Stimulated activated CD4-positive, alpha-beta T cell treated with anti-CD3 and anti-CD28 coated beads, Interleukin-1b, Interleukin-23, amount 100 ng/mL, for 24 hours (primary cell): ENCODE results near the gene NADK.

Experiments used
- DNase-seq, 4 experiments: peaks; one replicate each; pipeline ENCODE4 v3.0.0-alpha.2; 2020; ENCODE audit warnings: low read depth in 4 of 4, low spot score in 1 of 4

The NADK gene, protein sequence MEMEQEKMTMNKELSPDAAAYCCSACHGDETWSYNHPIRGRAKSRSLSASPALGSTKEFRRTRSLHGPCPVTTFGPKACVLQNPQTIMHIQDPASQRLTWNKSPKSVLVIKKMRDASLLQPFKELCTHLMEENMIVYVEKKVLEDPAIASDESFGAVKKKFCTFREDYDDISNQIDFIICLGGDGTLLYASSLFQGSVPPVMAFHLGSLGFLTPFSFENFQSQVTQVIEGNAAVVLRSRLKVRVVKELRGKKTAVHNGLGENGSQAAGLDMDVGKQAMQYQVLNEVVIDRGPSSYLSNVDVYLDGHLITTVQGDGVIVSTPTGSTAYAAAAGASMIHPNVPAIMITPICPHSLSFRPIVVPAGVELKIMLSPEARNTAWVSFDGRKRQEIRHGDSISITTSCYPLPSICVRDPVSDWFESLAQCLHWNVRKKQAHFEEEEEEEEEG

DNA sequence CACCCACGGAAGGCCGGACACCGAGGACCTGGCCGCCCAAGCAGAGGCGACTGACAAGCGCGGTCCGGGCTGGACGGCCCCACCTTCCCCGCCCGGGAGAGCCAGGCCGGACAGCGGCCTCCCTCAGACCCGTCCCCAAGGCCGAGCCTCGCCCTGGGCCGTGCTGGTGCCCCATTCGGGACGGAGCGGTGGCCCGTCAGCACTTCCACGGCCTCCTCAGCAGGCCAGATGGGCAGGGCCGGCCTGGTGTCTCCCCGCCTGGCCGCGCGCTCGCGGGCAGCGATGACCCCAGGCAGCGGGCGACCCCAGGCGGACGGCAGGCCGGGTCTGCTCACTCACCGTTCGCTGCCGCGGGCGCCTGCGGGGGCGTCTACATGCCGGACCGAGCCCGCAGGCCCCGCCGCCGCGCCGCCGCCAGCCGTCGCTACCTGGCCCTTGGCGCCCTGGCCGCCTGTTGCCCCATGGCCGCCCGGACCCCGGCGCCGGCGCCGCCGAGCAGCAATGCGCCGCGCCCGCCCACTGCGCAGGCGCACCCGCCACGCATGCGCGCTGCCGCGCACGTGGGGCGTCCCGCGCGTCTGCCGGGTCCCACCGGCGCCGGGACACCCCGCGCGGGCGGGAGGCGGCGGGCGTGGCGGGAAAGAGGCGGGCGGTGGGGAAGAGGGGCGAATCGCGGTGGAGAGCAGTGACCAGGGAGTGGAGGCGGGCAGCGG is at the start of gene NADK:
TSS of gene NADK (minus strand) at position 521 of the 713 bp plus-strand sequence. CDS start 13,064 bp downstream, outside the sequence.
- peak; percentile 37 to 63 (median 55) for DNase-seq

DNA sequence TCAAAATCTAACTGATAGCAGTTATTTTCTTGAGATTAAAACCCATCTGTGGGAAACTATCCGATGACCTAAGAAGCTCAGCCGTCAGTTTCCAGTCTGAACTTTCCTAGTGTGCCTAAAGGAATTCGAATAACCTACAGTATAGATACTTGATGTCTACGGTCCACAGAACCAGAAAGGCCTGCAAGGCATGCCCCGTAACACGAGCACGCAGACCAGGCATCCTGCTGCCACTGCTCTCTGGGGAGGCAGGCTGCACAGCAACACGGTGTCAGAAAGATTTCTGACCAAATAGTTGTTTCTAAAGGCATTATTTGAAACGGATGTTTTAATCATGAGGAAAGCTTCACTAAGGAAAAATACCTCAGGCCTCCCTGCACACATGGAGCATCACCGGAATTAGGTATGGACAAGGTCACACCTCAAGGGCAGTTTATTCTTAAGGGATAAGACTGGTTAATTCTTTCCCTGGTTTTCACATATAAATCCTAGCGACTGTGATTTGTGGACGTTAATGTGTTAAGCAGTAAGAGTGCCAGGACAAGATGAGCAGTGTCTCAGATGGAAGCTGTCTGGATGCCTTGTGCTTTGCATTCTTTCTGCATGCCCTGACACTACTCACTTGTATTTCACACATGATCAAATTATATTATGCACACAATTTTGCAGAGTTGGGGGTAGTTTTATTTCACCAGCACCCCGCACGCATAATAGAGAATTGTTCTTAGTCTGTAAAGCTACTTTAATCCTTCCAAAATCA is 49.0 kb upstream of the NADK start:
- no peak for DNase-seq

DNA sequence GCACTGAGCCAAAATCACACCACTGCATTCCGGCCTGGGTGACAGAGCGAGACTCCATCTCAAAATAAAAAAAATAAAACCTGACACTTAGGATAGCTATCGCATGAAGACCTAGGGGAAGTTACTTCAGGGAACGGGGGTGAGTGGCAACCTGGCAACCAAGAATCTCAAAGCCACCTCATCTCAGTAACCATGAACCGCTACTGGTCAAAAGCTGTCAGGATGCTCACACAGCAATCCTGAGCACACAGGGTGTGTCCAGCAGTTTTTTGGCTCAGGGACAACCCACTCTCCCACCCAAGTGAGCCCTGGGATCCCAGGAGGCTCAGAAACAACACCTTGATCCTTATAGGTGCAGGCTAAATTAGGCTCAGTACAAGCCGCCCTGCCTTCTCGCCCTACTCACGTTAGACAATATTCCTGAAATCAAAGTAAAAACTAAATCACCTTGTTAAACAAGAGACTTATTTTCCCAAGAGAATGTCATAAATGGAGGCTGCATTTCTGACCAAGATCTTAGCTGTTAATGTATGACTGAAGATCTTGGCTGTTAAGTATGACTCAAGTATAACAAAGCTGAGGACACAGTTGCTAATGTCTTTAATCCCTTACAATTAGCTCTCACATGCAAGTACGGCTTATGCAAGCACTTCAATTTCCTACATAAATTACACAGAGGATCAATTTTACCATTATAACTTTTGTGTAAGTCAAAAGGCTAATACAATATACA is 48.3 kb upstream of the NADK start:
- no peak for DNase-seq

DNA sequence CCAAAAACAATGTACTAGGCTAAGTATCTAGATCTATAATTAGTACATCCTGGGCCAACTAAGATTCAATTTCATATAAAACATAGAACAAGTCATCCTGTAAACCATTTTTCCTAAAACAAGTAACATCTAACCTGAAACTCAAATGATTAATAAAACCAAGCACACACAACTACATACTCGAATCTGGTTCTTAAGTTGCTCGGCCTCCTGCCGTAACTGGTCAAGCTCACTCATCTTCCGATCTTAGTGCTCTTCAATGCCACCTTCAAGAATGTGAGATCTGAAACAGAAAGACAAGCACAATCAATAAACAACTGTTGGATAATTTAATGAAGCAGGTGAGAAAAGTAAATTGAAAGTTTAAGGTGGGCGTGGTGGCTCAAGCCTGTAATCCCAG is 46.9 kb upstream of the NADK start:
- DNase-seq = no peak

DNA sequence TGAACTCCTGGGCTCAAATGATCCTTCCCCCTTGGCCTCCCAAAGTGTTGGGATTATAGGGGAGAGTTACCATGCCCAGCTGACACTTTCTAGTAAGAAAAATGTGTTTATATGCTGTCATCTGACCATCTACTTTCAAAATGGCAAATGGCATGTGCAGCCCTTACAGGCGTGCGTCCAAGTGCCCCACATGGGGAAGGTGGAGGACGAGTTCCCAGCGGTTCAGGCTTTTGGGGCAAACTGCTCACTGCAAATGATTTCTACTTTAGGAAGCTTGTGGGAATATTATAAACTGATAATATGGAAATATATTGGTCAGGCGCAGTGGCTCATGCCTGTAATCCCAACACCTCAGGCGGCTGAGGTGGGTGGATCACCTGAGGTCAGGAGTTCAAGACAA is 41.5 kb upstream of the NADK start:
- DNase-seq = no peak

DNA sequence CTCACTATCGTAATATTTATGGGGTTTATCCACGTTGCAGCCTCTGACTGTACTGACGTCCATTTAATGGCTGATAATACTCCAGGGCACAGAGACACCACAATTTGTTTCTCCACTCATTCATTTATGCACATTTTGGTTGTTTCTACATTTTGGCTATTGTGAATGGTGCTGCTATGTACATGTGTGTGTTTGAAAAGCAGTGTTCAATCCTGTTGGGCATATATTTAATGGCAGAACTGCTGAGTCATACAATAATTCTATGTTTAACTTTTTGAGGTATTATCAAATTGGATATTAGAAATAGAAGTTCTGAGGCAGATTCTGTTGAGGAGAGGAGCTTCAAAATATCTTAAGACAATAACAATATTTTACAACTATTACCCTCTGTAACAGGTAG is 39.0 kb upstream of the NADK start:
- no peak for DNase-seq

DNA sequence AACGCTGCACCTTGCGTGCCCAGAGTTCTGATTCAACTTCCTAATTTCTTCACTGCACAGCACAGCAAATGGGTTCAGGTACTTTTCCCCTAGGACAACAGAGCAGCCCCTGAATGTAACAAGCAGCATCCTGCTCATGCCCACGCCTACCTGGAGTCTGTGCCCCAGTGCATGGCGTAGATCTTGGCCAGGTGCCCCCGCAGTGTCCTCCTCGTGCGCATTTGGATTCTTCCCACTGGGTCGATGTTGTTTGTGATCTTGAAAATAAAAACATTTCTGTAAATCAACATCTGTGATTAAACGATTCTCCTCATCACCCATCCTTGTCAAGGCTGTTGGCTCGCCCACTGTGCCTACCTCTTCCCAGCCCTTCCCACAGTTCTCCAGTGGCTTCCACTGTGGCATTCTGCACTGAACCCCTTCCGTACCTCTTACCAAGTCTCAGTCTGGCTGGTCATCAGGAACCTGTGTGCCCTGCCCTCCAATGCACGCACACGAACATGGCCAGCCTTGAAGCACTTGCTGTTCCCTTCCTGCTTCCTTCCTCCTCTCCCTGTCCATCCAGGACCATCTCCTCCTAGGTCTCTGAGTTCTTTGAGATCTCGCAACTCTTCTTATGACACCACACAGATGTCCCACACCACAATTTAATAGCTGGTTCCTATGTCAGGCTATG is 37.5 kb upstream of the NADK start:
- DNase-seq = no peak

DNA sequence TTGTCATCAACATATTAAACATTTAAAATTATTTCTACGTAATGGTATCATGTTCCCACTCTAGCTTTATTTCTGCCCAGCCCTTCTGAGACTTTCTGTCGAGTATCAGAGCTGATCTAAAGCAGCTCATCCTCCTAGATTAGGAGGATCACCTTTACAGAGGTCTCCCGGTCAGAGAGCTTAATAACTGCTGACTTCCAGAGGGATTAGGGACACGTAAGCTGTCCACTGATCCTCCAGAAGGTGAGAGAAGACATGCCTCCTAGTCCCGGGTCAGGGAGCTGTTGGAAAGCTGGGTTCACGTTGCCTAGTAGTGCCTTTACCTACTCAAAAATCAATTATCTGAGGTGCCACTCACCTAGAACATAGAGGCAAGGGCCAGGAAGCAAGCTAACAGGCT is 31.2 kb upstream of the NADK start:
- no peak for DNase-seq

DNA sequence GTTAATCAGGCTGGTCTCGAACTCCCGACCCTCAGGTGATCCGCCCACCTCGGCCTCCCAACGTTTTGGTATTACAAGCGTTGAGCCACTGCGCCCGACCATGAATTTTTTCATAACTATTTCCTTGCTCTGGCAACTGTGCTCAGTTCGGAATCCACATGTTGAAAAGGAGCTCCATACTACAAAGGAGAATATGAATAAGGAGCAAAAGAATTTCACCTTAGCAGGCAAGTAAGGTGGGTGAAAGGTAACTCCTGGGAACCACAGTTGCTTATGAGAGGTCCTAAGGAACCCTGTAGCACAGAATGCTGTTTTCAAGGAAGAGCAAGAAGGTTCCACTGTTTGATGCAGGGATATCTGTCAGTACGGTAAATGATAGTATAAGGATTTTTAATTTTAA is 29.9 kb upstream of the NADK start:
- DNase-seq = no peak

DNA sequence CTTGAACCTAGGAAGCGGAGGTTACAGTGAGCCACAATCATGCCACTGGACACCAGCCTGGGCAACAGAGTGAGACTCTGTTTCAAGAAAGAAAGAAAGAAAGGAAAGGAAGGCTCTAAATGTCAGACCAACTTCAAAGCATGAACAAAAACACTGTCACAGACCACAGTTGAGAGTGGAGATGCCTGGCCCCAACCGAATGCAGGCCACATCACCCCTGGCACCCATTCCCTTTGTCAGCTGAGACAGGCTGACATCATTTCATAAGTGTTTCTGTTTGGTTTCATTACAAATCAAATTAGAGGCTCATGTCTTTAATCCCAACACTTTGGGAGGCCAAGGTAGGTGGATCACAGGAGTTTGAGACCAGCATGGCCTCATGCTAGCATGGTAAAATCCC is 28.6 kb upstream of the NADK start:
- no peak for DNase-seq

DNA sequence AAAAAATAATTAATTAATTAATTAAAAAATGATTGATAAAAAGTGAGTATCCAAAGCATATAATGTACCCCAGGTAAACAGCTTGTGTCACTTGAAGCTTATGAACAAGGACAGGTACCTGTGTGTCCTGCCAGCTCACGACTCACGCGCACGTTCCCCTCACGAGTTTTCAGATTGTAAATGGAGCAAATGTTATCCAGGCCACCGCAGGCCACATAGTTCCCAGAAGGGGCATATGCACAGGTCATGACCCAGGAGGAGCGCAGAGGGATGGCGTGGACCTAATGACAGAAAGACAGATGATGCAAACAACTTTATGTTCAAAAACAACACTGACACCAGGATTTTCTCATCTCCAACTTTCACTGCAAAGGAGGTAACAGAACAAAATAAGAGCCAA is 26.0 kb upstream of the NADK start:
- no peak for DNase-seq

DNA sequence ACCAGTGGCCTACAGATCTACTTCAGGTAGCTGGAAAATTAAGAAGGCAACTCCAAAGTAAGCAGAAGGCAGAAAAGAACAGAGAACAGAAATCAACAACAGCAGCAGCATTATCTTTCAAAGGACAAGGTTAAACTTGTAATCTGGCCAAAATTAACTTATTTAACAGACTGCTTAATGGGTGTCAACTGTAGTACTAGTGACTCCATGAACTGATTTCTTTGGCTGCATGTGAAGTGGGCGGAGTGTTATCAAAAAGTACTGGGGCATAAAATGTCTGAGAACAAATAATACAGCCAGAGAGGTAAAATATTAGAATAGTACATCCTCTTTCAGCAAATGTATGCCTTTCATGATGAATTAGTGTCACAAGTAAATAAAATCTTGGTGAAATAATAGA is 24.6 kb upstream of the NADK start:
- DNase-seq = no peak

DNA sequence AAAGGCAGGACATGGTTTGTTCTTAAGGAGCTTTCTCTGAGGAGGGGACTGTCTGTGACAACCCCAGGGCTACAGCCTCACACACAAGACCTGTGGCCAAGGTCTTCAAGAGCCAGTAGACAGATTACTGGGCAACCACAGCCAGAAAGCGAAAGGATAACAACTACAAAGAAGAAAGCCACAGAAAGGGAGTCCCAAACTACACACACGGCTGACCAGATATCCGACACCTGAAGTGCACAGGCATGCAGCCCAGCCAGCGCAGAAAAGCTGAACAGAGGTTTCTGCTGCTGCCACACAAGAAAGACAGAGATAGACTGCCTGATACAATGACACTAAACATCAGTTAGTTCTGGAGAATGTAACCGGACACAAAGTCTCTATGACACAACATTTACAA is 21.4 kb upstream of the NADK start:
- no peak for DNase-seq

DNA sequence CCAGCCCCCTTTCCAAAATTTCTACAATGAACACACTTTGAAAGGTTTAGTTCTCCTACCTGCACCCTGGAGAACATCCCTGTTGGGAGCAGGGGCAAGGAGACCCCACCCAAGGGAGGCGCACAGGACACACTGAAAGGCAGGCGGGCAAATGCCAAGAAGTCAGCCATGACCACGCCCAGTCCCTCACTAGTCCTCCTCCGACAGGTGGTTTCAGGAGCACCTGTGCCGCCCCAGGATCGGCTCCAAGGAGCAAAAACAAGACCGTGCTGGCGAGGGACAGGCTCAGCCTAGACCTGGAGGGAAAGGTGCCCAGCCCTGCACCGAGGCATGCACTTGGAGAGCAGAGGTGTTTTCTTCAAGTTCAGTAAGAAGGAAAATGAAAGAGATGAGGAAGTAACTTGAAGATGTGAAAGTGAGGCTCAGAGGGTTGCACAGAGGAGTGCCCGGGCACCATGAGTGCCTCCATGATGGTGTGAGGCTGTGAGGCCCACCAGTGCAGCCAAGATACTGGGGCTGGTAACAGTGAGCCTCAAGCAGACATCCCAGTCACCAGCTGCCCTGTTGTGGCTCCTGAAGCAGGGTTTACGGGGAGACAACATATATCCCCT is 19.6 kb upstream of the NADK start:
- no peak for DNase-seq

DNA sequence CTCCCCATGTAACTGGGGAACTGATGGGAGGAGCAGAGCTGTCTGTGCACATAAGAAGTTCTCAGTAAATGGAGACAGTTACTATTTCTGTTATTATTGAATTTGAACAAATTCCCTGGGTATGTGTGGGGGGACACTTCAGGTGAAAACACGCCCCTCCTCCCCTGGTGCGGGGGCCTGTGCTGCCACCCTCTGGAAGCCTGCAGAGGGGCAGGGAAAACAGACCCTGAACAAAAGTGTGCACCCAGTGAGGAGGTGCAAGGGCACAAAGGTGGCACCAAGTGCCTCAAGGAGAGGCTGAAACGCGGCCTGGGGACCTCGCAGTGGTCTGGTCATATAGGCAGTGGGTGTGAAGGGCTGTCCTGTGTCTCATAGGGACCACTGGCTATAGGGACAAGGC is 18.2 kb upstream of the NADK start:
- no peak for DNase-seq

DNA sequence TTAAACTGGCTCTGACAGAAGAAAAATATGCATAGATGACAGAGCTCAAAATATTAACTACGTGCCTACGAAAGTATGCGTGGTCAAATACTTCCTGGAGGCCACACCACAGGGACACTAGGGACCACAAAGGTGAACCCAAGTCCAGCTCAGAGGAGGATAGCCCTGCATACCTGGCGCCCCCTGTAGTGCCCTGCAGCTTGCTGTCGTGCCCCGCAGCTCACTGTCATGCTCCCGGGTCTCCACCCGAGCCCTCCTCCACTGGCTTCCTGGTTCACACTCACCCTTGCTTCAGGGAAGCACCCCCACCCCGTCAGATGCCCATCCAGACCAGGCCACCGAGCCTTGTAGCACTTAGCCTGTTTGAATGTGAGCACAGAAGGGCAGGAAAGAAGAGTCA is 16.7 kb upstream of the NADK start:
- no peak for DNase-seq

DNA sequence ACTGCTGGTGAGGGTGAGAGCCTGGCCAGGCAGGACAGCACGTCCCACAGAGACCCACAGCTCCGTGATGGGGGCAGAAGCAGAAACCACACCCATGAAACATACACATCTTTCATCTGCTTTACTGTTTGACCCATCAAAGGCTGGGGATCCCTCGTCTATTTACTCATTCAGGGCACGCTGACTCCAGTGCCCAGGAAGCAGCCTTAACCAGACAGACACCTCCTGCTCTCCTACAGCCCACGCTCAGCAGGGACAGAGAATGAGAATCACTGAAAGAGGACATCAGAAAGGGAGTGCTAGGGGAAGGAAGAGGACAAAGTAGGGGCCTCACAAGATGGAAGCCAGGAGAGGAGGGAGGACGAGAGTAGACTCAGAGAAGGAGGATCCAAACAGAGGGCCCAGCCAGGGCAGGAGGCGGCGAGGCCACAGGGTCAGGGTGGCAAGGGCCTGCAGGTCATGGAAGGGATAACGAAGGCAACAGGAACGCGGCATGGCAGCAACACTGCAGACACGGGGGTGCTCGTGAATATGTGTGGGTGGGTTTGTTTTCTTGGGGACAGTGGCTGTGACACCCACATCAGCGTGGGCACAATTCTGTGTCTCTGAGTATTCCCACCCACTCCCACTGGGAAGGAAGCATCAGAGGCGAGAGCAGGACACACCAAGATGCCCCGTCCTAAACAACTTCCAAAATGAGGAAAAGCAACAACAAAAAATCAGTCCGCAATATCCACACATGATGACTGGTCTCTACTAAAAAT is 15.4 kb upstream of the NADK start:
- DNase-seq = no peak

DNA sequence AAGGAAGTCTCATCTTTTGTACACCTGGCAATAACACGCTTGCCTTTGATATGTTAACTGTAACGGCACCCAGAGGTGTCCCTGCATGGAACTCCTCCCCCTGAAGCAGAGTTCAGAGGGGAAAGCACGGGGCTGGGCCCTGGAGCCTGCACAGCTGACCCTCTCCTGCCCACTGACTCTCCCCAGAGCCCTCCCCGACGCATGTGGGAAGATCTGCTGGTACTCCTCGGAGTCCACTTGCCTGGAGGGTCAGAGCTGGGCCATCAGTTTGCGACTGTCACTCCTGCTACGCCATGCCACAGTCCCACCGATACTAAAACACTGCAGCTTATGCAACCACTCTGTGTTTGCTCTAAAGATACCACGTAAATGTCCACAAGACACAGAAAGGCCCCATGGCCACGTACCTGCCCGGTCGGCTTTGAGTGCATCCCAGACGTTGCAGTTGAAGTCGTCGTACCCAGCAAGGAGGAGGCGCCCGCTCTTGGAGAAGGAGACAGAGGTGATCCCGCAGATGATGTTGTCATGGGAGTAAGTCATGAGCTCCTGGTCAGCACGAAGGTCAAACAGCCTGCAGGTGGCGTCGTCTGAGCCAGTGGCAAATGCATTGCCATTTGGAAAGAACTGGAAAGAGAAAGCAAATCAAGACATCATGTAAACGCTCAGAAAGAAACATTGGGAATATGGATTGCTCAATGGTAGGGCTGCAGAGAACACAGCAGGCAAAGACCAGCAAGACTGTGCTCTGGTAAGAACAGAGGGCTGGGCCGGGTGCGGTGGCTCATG is 10.6 kb upstream of the NADK start:
- no peak for DNase-seq

DNA sequence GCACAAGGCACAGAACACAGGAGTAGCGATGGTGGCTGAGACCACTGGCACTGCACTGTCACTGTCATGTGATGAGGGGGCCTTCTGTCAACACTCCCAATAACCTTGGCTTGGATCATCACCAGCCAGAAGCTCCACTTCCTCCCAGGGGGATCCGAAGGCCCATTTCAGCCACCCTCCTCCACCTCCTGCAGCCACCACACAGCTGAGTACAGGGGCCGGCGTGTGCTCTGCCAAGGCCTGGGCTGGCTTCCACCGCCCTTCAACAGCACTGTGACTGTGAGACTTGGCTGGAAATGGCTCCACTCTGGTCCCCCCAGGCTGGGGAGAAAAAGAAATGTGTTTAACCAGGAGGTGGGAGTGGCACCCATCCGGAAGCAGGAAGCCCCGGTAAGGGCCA is 9.9 kb upstream of the NADK start:
- DNase-seq = no peak
